K562 (cell line): Measurements from ENCODE around the gene CYP21A2. TPM values are rescaled to one million over a fixed set of nuclear protein-coding genes. Genes with fewer than 3 reads are reported as not detected.
A peak's percentile ranks its signal among the peaks of the same experiment; 100 is the strongest.

Source experiments
- CHD4 ChIP-seq: fragments of 200-600 bp; sonication (generic); IDR thresholded peaks from 3 replicates; pipeline ENCODE4 v1.6.1; 2012; ENCODE audit warnings: low read depth, mild to moderate bottlenecking, mixed read lengths, low read length, inconsistent platforms; ENCODE audit not compliant: insufficient read depth, insufficient replicate concordance, poor library complexity, severe bottlenecking
- DDX20 ChIP-seq: fragments of 450-650 bp; IDR thresholded peaks from 2 replicates; pipeline ENCODE4 v1.6.1; 2016; ENCODE audit warnings: missing genetic modification characterization, low read depth, mild to moderate bottlenecking, missing compliant biosample characterization, moderate library complexity
- DPF2 ChIP-seq: fragments of 450-650 bp; IDR thresholded peaks from 2 replicates; pipeline ENCODE4 v1.6.1; 2016
- EZH2 ChIP-seq: IDR thresholded peaks from 2 replicates; pipeline ENCODE4 v1.6.1; 2012; ENCODE audit warnings: low read depth, mild to moderate bottlenecking, inconsistent platforms, low read length, borderline replicate concordance
- HMGN3 ChIP-seq: IDR thresholded peaks from 2 replicates; pipeline ENCODE4 v1.6.1; 2011; ENCODE audit warnings: borderline replicate concordance, low read depth, mild to moderate bottlenecking, mixed read lengths, low read length; ENCODE audit not compliant: insufficient read length; ENCODE audit errors: extremely low read depth
- MAZ ChIP-seq, 2 experiments: fragments of 450-650 bp in 1 of 2; sonication (generic) in 1 of 2; formaldehyde crosslinking; IDR thresholded peaks in 1 of 2; conservative IDR thresholded peaks in 1 of 2; 2 replicates each; pipeline versions ENCODE4 v1.4.0 to v1.5.0; 2020; ENCODE audit warnings: mild to moderate bottlenecking in 1 of 2, missing genetic modification reagents in 1 of 2
- NR2C2 ChIP-seq, 2 experiments: fragments of 200-800 bp in 1 of 2; sonication (Bioruptor generic) in 1 of 2; sonication (generic) in 1 of 2; formaldehyde crosslinking in 1 of 2; IDR thresholded peaks; 2 replicates each; pipeline versions ENCODE4 v1.6.1 to v1.8.0; 2016 to 2022; ENCODE audit warnings: mild to moderate bottlenecking in 1 of 2, missing compliant biosample characterization in 1 of 2, missing genetic modification characterization in 1 of 2, missing genetic modification reagents in 1 of 2
- polyA plus RNA-seq, 8 experiments: library from polyadenylated mRNA; depleted of rRNA in 4 of 8; stranded (reverse) in 5 of 8; unstranded in 3 of 8; fragments of >200 nt; fragmentation: Nextera tagmentation in 2 of 8; fragmentation: Illumina TruSeq in 1 of 8; extraction: Ambion mirVana in 2 of 8; extraction: Trizol in 1 of 8; gene quantifications; 2 replicates each; pipeline versions ENCODE4 v1.2.1 to v1.2.3, GENCODE V29; 2011 to 2014; ENCODE audit warnings: inconsistent platforms in 1 of 8, missing spikeins in 1 of 8
- total RNA-seq, 7 experiments: library from RNA; depleted of rRNA in 6 of 7; stranded (reverse); fragments of >200 nt in 6 of 7; fragmentation: Illumina TruSeq in 2 of 7; extraction: Trizol in 2 of 7; gene quantifications; 2 replicates each; pipeline versions ENCODE4 v1.2.1 to v1.2.3, GENCODE V29; 2011 to 2021; ENCODE audit warnings: low replicate concordance in 1 of 7
- TF ChIP-seq, protein P1 (sequence below): fragments of 450-650 bp; IDR thresholded peaks from 2 replicates; pipeline ENCODE4 v1.6.1; 2016; ENCODE audit warnings: mild to moderate bottlenecking, moderate library complexity
- TF ChIP-seq, protein P2 (sequence below): fragments of 200-800 bp; sonication (Bioruptor generic); IDR thresholded peaks from 2 replicates; pipeline ENCODE4 v1.6.1; 2017; ENCODE audit warnings: missing genetic modification characterization, missing compliant biosample characterization
- TF ChIP-seq, protein P3 (sequence below), 2 experiments: fragments of 450-650 bp; conservative IDR thresholded peaks; 2 replicates each; pipeline ENCODE4 v1.6.1; 2017; ENCODE audit warnings: mild to moderate bottlenecking in 2 of 2, moderate library complexity in 2 of 2

CYP21A2 gene
- total and polyA plus RNA-seq, 9 of the 15 experiments (the other 6 are each of a cell fraction or from before 2014, with no cell fraction given), result 0.03 to 1.4 (median 0.19) TPM

- TF ChIP-seq, protein P1, sequence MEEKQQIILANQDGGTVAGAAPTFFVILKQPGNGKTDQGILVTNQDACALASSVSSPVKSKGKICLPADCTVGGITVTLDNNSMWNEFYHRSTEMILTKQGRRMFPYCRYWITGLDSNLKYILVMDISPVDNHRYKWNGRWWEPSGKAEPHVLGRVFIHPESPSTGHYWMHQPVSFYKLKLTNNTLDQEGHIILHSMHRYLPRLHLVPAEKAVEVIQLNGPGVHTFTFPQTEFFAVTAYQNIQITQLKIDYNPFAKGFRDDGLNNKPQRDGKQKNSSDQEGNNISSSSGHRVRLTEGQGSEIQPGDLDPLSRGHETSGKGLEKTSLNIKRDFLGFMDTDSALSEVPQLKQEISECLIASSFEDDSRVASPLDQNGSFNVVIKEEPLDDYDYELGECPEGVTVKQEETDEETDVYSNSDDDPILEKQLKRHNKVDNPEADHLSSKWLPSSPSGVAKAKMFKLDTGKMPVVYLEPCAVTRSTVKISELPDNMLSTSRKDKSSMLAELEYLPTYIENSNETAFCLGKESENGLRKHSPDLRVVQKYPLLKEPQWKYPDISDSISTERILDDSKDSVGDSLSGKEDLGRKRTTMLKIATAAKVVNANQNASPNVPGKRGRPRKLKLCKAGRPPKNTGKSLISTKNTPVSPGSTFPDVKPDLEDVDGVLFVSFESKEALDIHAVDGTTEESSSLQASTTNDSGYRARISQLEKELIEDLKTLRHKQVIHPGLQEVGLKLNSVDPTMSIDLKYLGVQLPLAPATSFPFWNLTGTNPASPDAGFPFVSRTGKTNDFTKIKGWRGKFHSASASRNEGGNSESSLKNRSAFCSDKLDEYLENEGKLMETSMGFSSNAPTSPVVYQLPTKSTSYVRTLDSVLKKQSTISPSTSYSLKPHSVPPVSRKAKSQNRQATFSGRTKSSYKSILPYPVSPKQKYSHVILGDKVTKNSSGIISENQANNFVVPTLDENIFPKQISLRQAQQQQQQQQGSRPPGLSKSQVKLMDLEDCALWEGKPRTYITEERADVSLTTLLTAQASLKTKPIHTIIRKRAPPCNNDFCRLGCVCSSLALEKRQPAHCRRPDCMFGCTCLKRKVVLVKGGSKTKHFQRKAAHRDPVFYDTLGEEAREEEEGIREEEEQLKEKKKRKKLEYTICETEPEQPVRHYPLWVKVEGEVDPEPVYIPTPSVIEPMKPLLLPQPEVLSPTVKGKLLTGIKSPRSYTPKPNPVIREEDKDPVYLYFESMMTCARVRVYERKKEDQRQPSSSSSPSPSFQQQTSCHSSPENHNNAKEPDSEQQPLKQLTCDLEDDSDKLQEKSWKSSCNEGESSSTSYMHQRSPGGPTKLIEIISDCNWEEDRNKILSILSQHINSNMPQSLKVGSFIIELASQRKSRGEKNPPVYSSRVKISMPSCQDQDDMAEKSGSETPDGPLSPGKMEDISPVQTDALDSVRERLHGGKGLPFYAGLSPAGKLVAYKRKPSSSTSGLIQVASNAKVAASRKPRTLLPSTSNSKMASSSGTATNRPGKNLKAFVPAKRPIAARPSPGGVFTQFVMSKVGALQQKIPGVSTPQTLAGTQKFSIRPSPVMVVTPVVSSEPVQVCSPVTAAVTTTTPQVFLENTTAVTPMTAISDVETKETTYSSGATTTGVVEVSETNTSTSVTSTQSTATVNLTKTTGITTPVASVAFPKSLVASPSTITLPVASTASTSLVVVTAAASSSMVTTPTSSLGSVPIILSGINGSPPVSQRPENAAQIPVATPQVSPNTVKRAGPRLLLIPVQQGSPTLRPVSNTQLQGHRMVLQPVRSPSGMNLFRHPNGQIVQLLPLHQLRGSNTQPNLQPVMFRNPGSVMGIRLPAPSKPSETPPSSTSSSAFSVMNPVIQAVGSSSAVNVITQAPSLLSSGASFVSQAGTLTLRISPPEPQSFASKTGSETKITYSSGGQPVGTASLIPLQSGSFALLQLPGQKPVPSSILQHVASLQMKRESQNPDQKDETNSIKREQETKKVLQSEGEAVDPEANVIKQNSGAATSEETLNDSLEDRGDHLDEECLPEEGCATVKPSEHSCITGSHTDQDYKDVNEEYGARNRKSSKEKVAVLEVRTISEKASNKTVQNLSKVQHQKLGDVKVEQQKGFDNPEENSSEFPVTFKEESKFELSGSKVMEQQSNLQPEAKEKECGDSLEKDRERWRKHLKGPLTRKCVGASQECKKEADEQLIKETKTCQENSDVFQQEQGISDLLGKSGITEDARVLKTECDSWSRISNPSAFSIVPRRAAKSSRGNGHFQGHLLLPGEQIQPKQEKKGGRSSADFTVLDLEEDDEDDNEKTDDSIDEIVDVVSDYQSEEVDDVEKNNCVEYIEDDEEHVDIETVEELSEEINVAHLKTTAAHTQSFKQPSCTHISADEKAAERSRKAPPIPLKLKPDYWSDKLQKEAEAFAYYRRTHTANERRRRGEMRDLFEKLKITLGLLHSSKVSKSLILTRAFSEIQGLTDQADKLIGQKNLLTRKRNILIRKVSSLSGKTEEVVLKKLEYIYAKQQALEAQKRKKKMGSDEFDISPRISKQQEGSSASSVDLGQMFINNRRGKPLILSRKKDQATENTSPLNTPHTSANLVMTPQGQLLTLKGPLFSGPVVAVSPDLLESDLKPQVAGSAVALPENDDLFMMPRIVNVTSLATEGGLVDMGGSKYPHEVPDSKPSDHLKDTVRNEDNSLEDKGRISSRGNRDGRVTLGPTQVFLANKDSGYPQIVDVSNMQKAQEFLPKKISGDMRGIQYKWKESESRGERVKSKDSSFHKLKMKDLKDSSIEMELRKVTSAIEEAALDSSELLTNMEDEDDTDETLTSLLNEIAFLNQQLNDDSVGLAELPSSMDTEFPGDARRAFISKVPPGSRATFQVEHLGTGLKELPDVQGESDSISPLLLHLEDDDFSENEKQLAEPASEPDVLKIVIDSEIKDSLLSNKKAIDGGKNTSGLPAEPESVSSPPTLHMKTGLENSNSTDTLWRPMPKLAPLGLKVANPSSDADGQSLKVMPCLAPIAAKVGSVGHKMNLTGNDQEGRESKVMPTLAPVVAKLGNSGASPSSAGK, result no peak
- TF ChIP-seq EZH2 (no peak), HMGN3 (no peak), NR2C2 (CRISPR knock-in tag; IDR thresholded peaks at IDR 0.05) (0 out of 2 replicates have a peak, but pooled peaks have one; percentile 30), NR2C2 (tag; IDR thresholded peaks at IDR 0.05) (no peak), DDX20 (tag) (no peak), MAZ (CRISPR knock-in tag; conservative IDR thresholded peaks at IDR 0.05 in 1 of 2, IDR thresholded peaks at IDR 0.05 in 1 of 2) (no peak), CHD4 (no peak), DPF2 (peak; percentile 39; the same call in 1 of the 2 replicates)
- TF ChIP-seq, protein P2, sequence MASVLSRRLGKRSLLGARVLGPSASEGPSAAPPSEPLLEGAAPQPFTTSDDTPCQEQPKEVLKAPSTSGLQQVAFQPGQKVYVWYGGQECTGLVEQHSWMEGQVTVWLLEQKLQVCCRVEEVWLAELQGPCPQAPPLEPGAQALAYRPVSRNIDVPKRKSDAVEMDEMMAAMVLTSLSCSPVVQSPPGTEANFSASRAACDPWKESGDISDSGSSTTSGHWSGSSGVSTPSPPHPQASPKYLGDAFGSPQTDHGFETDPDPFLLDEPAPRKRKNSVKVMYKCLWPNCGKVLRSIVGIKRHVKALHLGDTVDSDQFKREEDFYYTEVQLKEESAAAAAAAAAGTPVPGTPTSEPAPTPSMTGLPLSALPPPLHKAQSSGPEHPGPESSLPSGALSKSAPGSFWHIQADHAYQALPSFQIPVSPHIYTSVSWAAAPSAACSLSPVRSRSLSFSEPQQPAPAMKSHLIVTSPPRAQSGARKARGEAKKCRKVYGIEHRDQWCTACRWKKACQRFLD (CRISPR knock-in tag), result no peak
- TF ChIP-seq, protein P3, sequence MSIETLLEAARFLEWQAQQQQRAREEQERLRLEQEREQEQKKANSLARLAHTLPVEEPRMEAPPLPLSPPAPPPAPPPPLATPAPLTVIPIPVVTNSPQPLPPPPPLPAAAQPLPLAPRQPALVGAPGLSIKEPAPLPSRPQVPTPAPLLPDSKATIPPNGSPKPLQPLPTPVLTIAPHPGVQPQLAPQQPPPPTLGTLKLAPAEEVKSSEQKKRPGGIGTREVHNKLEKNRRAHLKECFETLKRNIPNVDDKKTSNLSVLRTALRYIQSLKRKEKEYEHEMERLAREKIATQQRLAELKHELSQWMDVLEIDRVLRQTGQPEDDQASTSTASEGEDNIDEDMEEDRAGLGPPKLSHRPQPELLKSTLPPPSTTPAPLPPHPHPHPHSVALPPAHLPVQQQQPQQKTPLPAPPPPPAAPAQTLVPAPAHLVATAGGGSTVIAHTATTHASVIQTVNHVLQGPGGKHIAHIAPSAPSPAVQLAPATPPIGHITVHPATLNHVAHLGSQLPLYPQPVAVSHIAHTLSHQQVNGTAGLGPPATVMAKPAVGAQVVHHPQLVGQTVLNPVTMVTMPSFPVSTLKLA (conservative IDR thresholded peaks at IDR 0.05), result 0 out of 4 replicates have a peak, but pooled peaks of 1 of the 2 experiments have one; percentile 6
Measured at GRCh38 chr6:32047084-32047478, 8.9 kb downstream of the CYP21A2 start (continued).
